ENCODE measurements around the gene RETREG2. TPM values are rescaled to one million over a fixed set of nuclear protein-coding genes. Genes with fewer than 3 reads are reported as not detected.

The RETREG2 gene
- total and polyA plus RNA-seq, 2 of the 8 experiments (the other 6 are each of a cell fraction or from before 2014, with no cell fraction given), result 51.3 to 67.4 TPM

GRCh38 chr2:219220652-219221402 is 42.8 kb downstream of the RETREG2 start:
- Histone ChIP-seq H2AK5ac (ENCODE audit: low read depth, low read length) (no peak overlapping the region), H3K14ac (ENCODE audit: insufficient read length) (no peak overlapping the region), H4K5ac (ENCODE audit: insufficient read length, low read depth, low read length) (no peak overlapping the region), H3K79me1 (ENCODE audit: low read depth, low read length) (no peaks in the 10 kb centered on the region; the same call in 1 of the 2 replicates), H3K27me3 (replicated peaks in 1 of 4; ENCODE audit: control insufficient read depth in 3 of 4, extremely low read depth in 1 of 4, insufficient read depth in 3 of 4, low read length in 3 of 4) (no peaks in the 10 kb centered on the region; a peak in 2 of 7 replicates), H3K9ac (replicated peaks in 1 of 4; ENCODE audit: extremely low read depth in 1 of 4, low read depth in 3 of 4, low read length in 3 of 4) (no peak overlapping the region), H3K18ac (ENCODE audit: extremely low read depth, low read length) (no peak overlapping the region), H3K36me3 (ENCODE audit: control insufficient read depth in 2 of 4, insufficient read depth in 4 of 4, low read length in 3 of 4) (peaks cover 10 to 47% (median 40%) of the 10 kb centered on the region in 4 experiments; a peak in 6 of 8 replicates), H4K8ac (ENCODE audit: extremely low read depth, insufficient read depth, low read length) (no peak overlapping the region; the same call in 1 of the 2 replicates), H3K4ac (replicated peaks; ENCODE audit: insufficient read length, low read depth, low read length) (no peak overlapping the region), H2BK12ac (ENCODE audit: low read depth, low read length) (no peak overlapping the region), H4K91ac (replicated peaks; ENCODE audit: insufficient read length, low read length) (no peak overlapping the region), H2BK120ac (replicated peaks; ENCODE audit: low read depth, low read length) (no peak overlapping the region), H3K23me2 (ENCODE audit: low read depth, low read length) (peaks cover 14% of the 10 kb centered on the region), H3K4me2 (ENCODE audit: insufficient read depth in 1 of 2, low read depth in 2 of 2, low read length in 2 of 2) (no peak overlapping the region), H3K9me3 (ENCODE audit: insufficient read depth in 2 of 2, low read depth in 1 of 2, low read length in 1 of 2) (no peaks in the 10 kb centered on the region), H2AFZ (ENCODE audit: low read length) (no peak overlapping the region), H4K20me1 (replicated peaks in 1 of 2; ENCODE audit: control insufficient read depth in 1 of 2, insufficient read depth in 2 of 2, low read length in 2 of 2) (peaks cover 0 to 7% of the 10 kb centered on the region in 2 experiments), H2BK5ac (ENCODE audit: low read depth, low read length) (no peak overlapping the region), H3K79me2 (ENCODE audit: control insufficient read depth in 1 of 2, insufficient read depth in 2 of 2, low read length in 2 of 2) (no peaks in the 10 kb centered on the region), H2BK20ac (ENCODE audit: low read length) (no peak overlapping the region), H3K27ac (ENCODE audit: low read depth, low read length) (no peak overlapping the region), H2BK15ac (ENCODE audit: low read length) (no peak overlapping the region), H3K56ac (replicated peaks; ENCODE audit: insufficient read length, low read depth, low read length) (no peak overlapping the region), H3K4me3 (ENCODE audit: extremely low read depth in 1 of 4, insufficient read depth in 2 of 4, low read depth in 3 of 4, low read length in 4 of 4) (no peak overlapping the region), H3K4me1 (replicated peaks in 1 of 4; ENCODE audit: control insufficient read depth in 3 of 4, insufficient read depth in 4 of 4, low read length in 3 of 4) (peaks cover 0 to 12% (median 6%) of the 10 kb centered on the region in 4 experiments; a peak in 3 of 7 replicates), H3K23ac (ENCODE audit: insufficient read length) (no peak overlapping the region)
- DNase-seq (ENCODE audit: low read depth in 1 of 2, low spot score in 2 of 2) (no peak), FAIRE-seq (no peak)
- CTCF ChIA-PET (ENCODE audit: partially characterized antibody), result interaction anchor here (0.6 to 2.2 kb wide), 3 partner anchors 46 to 317 kb away, joined by 3 to 8 read pairs (median 4); no protein-coding TSS in a partner anchor
- POLR2A ChIA-PET (ENCODE audit: partially characterized antibody), result interaction anchor here (1.1 to 14.0 kb wide), 6 partner anchors 9 to 45 kb away, joined by 3 to 190 read pairs (median 34); partner anchors contain the start of genes ANKZF1, ATG9A, GLB1L and STK16
- 87% methylated on average over 15 of the region's 19 CpGs; no CpG with 5 or more reads in 1 of the 2 experiments for WGBS, 2 experiments (ENCODE audit: extremely low coverage in 1 of 2, insufficient coverage in 1 of 2, insufficient read length in 1 of 2, insufficient replicate concordance in 2 of 2, low coverage in 1 of 2, low lambda C conversion rate in 2 of 2, missing lambda C conversion rate in 1 of 2)
- TF ChIP-seq SRF (IDR thresholded peaks at IDR 0.05; ENCODE audit: low read depth, low read length) (no peak), E2F6 (IDR thresholded peaks at IDR 0.05) (no peak), GABPA (IDR thresholded peaks at IDR 0.05; ENCODE audit: borderline replicate concordance, insufficient read depth, low read length) (no peak), HDAC2 (IDR thresholded peaks at IDR 0.05; ENCODE audit: borderline replicate concordance in 1 of 2, low read depth in 2 of 2, low read length in 2 of 2) (no peak), SP4 (IDR thresholded peaks at IDR 0.05; ENCODE audit: low read length) (no peak), FOSL1 (IDR thresholded peaks at IDR 0.05; ENCODE audit: insufficient read depth, low read depth, low read length) (no peak), MAX (IDR thresholded peaks at IDR 0.05) (no peak), KDM4A (IDR thresholded peaks at IDR 0.05; ENCODE audit: low read depth, low read length, severe bottlenecking) (no peak), RFX5 (IDR thresholded peaks at IDR 0.05; ENCODE audit: borderline replicate concordance, low read depth, low read length) (no peak), JUN (IDR thresholded peaks at IDR 0.05; ENCODE audit: low read depth, low read length) (no peak), POLR2AphosphoS5 (IDR thresholded peaks at IDR 0.05; ENCODE audit: low read depth, low read length) (no peak)

Data from H1 (cell line).